HG02970 (cell line): ENCODE data around the gene NPHP4.

Experiments
- ATAC-seq: cut with Tn5 transposase; IDR thresholded peaks from one replicate; pipeline ENCODE4 v1.9.1; 2021; ENCODE audit warnings: mild to moderate bottlenecking, moderate library complexity, moderate number of reproducible peaks; ENCODE audit not compliant: unreplicated experiment, low FRiP score

The NPHP4 gene

GRCh38 chr1:5820026-5820421 is 172.2 kb downstream of the NPHP4 start:
- ATAC-seq = no peak

- ATAC-seq = no peak
Observed at GRCh38 chr1:5819391-5820025, 172.7 kb downstream of the NPHP4 start.

GRCh38 chr1:5818755-5819154 is 173.5 kb downstream of the NPHP4 start:
- no peak for ATAC-seq

- no peak for ATAC-seq
Observed at GRCh38 chr1:5815716-5816115, 176.5 kb downstream of the NPHP4 start.

GRCh38 chr1:5815211-5815610 is 177.0 kb downstream of the NPHP4 start:
- ATAC-seq = no peak

- ATAC-seq = no peak
Observed at GRCh38 chr1:5814046-5814619, 178.1 kb downstream of the NPHP4 start.

GRCh38 chr1:5813480-5813879 is 178.7 kb downstream of the NPHP4 start:
- ATAC-seq = no peak
